ENCODE measurements around the gene MATCAP1. TPM values are rescaled to one million over a fixed set of nuclear protein-coding genes. Genes with fewer than 3 reads are reported as not detected.
A peak's percentile ranks its signal among the peaks of the same experiment; 100 is the strongest.

MATCAP1 gene
- total and polyA plus RNA-seq, 2 of the 13 experiments (the other 11 are each of a cell fraction or from before 2014, with no cell fraction given), result 11.2 to 24.5 TPM

- peak; percentile 81 for TF ChIP-seq IRX3 (CRISPR knock-in tag; IDR thresholded peaks at IDR 0.05; ENCODE audit: borderline replicate concordance, low read depth)
- TF ChIP-seq ZSCAN29 (CRISPR knock-in tag; conservative IDR thresholded peaks at IDR 0.05), result 0 out of 2 replicates have a peak, but pooled peaks have one; percentile 34
- TF ChIP-seq GTF3A (CRISPR knock-in tag; conservative IDR thresholded peaks at IDR 0.05), result no peak
- TF ChIP-seq TCF7 (IDR thresholded peaks at IDR 0.05; ENCODE audit: low read depth), result peak; percentile 64; the same call in 1 of the 2 replicates
- no peak for TF ChIP-seq NBN (conservative IDR thresholded peaks at IDR 0.05)
- peak; percentile 96 for TF ChIP-seq NFAT5 (CRISPR knock-in tag; IDR thresholded peaks at IDR 0.05)
- peak; percentile 73; the same call in 1 of the 2 replicates for TF ChIP-seq ZNF800 (CRISPR knock-in tag; IDR thresholded peaks at IDR 0.05)
- TF ChIP-seq ZMYM3 (CRISPR knock-in tag; IDR thresholded peaks at IDR 0.05), result no peak
- TF ChIP-seq MTF2 (CRISPR knock-in tag; IDR thresholded peaks at IDR 0.05; ENCODE audit: borderline replicate concordance), result 0 out of 2 replicates have a peak, but pooled peaks have one; percentile 19
- 0 out of 2 replicates have a peak, but pooled peaks have one; percentile 40 for TF ChIP-seq ZNF597 (CRISPR knock-in tag; IDR thresholded peaks at IDR 0.05)
- TF ChIP-seq ZNF749 (CRISPR knock-in tag; IDR thresholded peaks at IDR 0.05; ENCODE audit: borderline replicate concordance), result peak; percentile 88
- no peak; the same call in 1 of the 2 replicates for TF ChIP-seq ZNF709 (CRISPR knock-in tag; IDR thresholded peaks at IDR 0.05)
- TF ChIP-seq KDM5B (CRISPR knock-in tag; IDR thresholded peaks at IDR 0.05; ENCODE audit: borderline replicate concordance), result peak; percentile 93; the same call in 1 of the 2 replicates
- TF ChIP-seq ZNF10 (CRISPR knock-in tag; IDR thresholded peaks at IDR 0.05; ENCODE audit: borderline replicate concordance, low read depth), result no peak
- peak; percentile 95 for TF ChIP-seq ARHGAP35 (CRISPR knock-in tag; IDR thresholded peaks at IDR 0.05; ENCODE audit: borderline replicate concordance)
- peak; percentile 84; the same call in 1 of the 2 replicates for TF ChIP-seq NKX3-1 (CRISPR knock-in tag; IDR thresholded peaks at IDR 0.05)
- TF ChIP-seq HIVEP1 (CRISPR knock-in tag; IDR thresholded peaks at IDR 0.05), result no peak; the same call in 1 of the 2 replicates
- peak; percentile 91 for TF ChIP-seq PRDM15 (CRISPR knock-in tag; IDR thresholded peaks at IDR 0.05)
These were observed 19.1 kb downstream of the MATCAP1 start, which contains the start of gene HSF4 (continued) for GRCh38 chr16:67164599-67165061.

Data from HepG2 (cell line).